ENCODE measurements around the gene RAB37. TPM values are rescaled to one million over a fixed set of nuclear protein-coding genes. Genes with fewer than 3 reads are reported as not detected.

RAB37 gene
- total RNA-seq, 1 donor from 2014 or later = 2.5 TPM

- Mint-ChIP-seq H3K36me3 (ENCODE audit: low read depth, unreplicated experiment) (no peaks in the 10 kb centered on the region), H3K4me3 (ENCODE audit: unreplicated experiment) (no peak overlapping the region), H3K9me3 (ENCODE audit: unreplicated experiment) (no peaks in the 10 kb centered on the region), H3K27ac (ENCODE audit: unreplicated experiment) (no peak overlapping the region), H3K27me3 (ENCODE audit: unreplicated experiment) (peaks cover 9% of the 10 kb centered on the region), H3K4me1 (ENCODE audit: unreplicated experiment) (peaks cover 12% of the 10 kb centered on the region)
- no peak for DNase-seq (ENCODE audit: low spot score)
- TF ChIP-seq CTCF (IDR thresholded peaks at IDR 0.05; ENCODE audit: unreplicated experiment) = no peak
Measured at GRCh38 chr17:74756891-74757290, 19.8 kb downstream of the RAB37 start.

- DNase-seq (ENCODE audit: low spot score) = no peak
- no peaks in the 10 kb centered on the region for H3K9me3 Mint-ChIP-seq (ENCODE audit: unreplicated experiment)
- H3K4me1 Mint-ChIP-seq (ENCODE audit: unreplicated experiment) = peaks cover 9% of the 10 kb centered on the region
- H3K4me3 Mint-ChIP-seq (ENCODE audit: unreplicated experiment) = no peak overlapping the region
- H3K36me3 Mint-ChIP-seq (ENCODE audit: low read depth, unreplicated experiment) = no peaks in the 10 kb centered on the region
- TF ChIP-seq CTCF (IDR thresholded peaks at IDR 0.05; ENCODE audit: unreplicated experiment) = no peak
- peaks cover 9% of the 10 kb centered on the region for H3K27me3 Mint-ChIP-seq (ENCODE audit: unreplicated experiment)
- H3K27ac Mint-ChIP-seq (ENCODE audit: unreplicated experiment) = no peak overlapping the region
Measured at GRCh38 chr17:74757502-74757901, 20.4 kb downstream of the RAB37 start.

- no peak for DNase-seq (ENCODE audit: low spot score)
- Mint-ChIP-seq H3K9me3 (ENCODE audit: unreplicated experiment) (no peaks in the 10 kb centered on the region), H3K4me1 (ENCODE audit: unreplicated experiment) (peaks cover 9% of the 10 kb centered on the region), H3K27ac (ENCODE audit: unreplicated experiment) (no peak overlapping the region), H3K27me3 (ENCODE audit: unreplicated experiment) (peaks cover 9% of the 10 kb centered on the region), H3K4me3 (ENCODE audit: unreplicated experiment) (no peak overlapping the region), H3K36me3 (ENCODE audit: low read depth, unreplicated experiment) (no peaks in the 10 kb centered on the region)
- no peak for TF ChIP-seq CTCF (IDR thresholded peaks at IDR 0.05; ENCODE audit: unreplicated experiment)
Measured at GRCh38 chr17:74757931-74758847, 21.1 kb downstream of the RAB37 start.

- no peaks in the 10 kb centered on the region for H3K36me3 Mint-ChIP-seq (ENCODE audit: low read depth, unreplicated experiment)
- peaks cover 7% of the 10 kb centered on the region for H3K27me3 Mint-ChIP-seq (ENCODE audit: unreplicated experiment)
- no peak overlapping the region for H3K4me3 Mint-ChIP-seq (ENCODE audit: unreplicated experiment)
- TF ChIP-seq CTCF (IDR thresholded peaks at IDR 0.05; ENCODE audit: unreplicated experiment) = no peak
- peaks cover 9% of the 10 kb centered on the region for H3K4me1 Mint-ChIP-seq (ENCODE audit: unreplicated experiment)
- H3K9me3 Mint-ChIP-seq (ENCODE audit: unreplicated experiment) = no peaks in the 10 kb centered on the region
- DNase-seq (ENCODE audit: low spot score) = no peak
- no peak overlapping the region for H3K27ac Mint-ChIP-seq (ENCODE audit: unreplicated experiment)
Measured at GRCh38 chr17:74758848-74759168, 21.8 kb downstream of the RAB37 start.

GRCh38 chr17:74759243-74759801 lies 22.3 kb downstream of the RAB37 start:
- H3K27me3 Mint-ChIP-seq (ENCODE audit: unreplicated experiment) = peaks cover 7% of the 10 kb centered on the region
- no peak for TF ChIP-seq CTCF (IDR thresholded peaks at IDR 0.05; ENCODE audit: unreplicated experiment)
- H3K4me1 Mint-ChIP-seq (ENCODE audit: unreplicated experiment) = peaks cover 9% of the 10 kb centered on the region
- no peaks in the 10 kb centered on the region for H3K9me3 Mint-ChIP-seq (ENCODE audit: unreplicated experiment)
- no peak overlapping the region for H3K27ac Mint-ChIP-seq (ENCODE audit: unreplicated experiment)
- no peak for DNase-seq (ENCODE audit: low spot score)
- no peak overlapping the region for H3K4me3 Mint-ChIP-seq (ENCODE audit: unreplicated experiment)
- no peaks in the 10 kb centered on the region for H3K36me3 Mint-ChIP-seq (ENCODE audit: low read depth, unreplicated experiment)
